ENCODE measurements around the gene PIGO.
A peak's percentile ranks its signal among the peaks of the same experiment; 100 is the strongest.

Gene PIGO

DNA sequence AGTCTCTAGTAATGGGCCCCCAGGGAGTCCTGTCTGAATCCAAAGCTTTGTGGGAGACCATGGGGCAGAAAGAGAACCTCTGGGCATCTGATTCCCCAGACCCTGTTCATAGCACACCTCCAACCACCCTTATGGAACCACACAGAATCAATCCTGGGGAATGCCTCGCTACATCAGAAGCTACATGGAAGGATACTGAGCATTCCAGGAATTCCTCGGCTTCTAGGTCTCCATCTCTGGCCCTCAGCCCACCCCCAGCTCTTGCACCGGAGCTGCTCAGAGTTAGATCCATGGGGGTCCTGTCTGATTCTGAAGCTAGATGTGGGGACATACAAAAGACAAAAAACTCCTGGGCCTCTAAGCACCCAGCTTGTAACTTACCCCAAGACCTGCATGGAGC is 52.3 kb downstream of the PIGO start:
- no peak for TF ChIP-seq ZNF70 (CRISPR knock-in tag; IDR thresholded peaks at IDR 0.05)
- TF ChIP-seq, protein P1, sequence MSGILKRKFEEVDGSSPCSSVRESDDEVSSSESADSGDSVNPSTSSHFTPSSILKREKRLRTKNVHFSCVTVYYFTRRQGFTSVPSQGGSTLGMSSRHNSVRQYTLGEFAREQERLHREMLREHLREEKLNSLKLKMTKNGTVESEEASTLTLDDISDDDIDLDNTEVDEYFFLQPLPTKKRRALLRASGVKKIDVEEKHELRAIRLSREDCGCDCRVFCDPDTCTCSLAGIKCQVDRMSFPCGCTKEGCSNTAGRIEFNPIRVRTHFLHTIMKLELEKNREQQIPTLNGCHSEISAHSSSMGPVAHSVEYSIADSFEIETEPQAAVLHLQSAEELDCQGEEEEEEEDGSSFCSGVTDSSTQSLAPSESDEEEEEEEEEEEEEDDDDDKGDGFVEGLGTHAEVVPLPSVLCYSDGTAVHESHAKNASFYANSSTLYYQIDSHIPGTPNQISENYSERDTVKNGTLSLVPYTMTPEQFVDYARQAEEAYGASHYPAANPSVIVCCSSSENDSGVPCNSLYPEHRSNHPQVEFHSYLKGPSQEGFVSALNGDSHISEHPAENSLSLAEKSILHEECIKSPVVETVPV (CRISPR knock-in tag; IDR thresholded peaks at IDR 0.05): no peak
- TF ChIP-seq ZNF8 (CRISPR knock-in tag; IDR thresholded peaks at IDR 0.05): no peak
- peak; percentile 18; the same call in 2 of the 3 replicates for ATAC-seq

DNA sequence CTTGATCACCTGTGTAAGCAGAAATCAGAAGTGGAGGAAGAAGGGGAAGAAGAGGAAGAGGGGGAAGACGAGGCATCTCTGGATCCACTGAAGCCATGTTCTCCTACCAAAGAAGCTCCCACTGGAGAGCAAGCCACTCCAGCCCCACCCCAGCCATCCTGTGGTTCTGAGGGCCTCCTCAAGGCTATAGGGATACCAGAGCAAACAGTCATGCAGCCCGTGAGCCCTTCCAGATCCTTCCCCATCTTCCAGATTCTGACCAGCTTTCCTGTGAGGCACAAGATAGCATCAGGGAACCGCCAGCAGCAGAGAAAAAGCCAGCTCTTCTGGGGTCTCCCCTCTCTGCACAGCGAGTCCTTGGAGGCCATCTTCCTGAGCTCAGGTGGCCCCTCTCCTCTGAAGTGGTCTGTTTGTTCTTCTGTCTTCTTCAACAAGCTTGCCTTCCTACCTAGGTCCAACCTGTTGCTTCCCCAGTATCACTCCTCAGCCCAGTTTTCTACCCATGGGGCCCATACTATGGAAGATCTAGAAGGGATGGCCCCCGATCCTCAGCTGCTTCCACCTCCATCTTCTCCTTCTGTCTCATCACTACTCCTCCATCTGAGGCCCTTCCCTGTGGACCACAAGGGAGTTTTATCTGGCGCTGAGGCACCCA is 53.4 kb downstream of the PIGO start:
- TF ChIP-seq TOX (CRISPR knock-in tag; IDR thresholded peaks at IDR 0.05; ENCODE audit: borderline replicate concordance) (no peak), ZNF8 (CRISPR knock-in tag; IDR thresholded peaks at IDR 0.05) (no peak), CSDC2 (CRISPR knock-in tag; IDR thresholded peaks at IDR 0.05) (no peak), ZNF70 (CRISPR knock-in tag; IDR thresholded peaks at IDR 0.05) (no peak), TCF4 (CRISPR knock-in tag; IDR thresholded peaks at IDR 0.05; ENCODE audit: borderline replicate concordance) (no peak), GLIS3 (CRISPR knock-in tag; IDR thresholded peaks at IDR 0.05) (no peak), PPARA (CRISPR knock-in tag; IDR thresholded peaks at IDR 0.05; ENCODE audit: borderline replicate concordance) (no peak), SNAI2 (CRISPR knock-in tag; IDR thresholded peaks at IDR 0.05) (no peak), ZC3H10 (CRISPR knock-in tag; IDR thresholded peaks at IDR 0.05) (no peak), RARB (CRISPR knock-in tag; IDR thresholded peaks at IDR 0.05) (no peak), ZNF565 (CRISPR knock-in tag; conservative IDR thresholded peaks at IDR 0.05; ENCODE audit: low read depth) (no peak), ISL1 (CRISPR knock-in tag; IDR thresholded peaks at IDR 0.05) (no peak), ZFP30 (CRISPR knock-in tag; IDR thresholded peaks at IDR 0.05) (no peak), ARNTL (CRISPR knock-in tag; IDR thresholded peaks at IDR 0.05; ENCODE audit: borderline replicate concordance, low read depth) (no peak), BACH2 (CRISPR knock-in tag; IDR thresholded peaks at IDR 0.05; ENCODE audit: borderline replicate concordance) (no peak)
- TF ChIP-seq, protein P2, sequence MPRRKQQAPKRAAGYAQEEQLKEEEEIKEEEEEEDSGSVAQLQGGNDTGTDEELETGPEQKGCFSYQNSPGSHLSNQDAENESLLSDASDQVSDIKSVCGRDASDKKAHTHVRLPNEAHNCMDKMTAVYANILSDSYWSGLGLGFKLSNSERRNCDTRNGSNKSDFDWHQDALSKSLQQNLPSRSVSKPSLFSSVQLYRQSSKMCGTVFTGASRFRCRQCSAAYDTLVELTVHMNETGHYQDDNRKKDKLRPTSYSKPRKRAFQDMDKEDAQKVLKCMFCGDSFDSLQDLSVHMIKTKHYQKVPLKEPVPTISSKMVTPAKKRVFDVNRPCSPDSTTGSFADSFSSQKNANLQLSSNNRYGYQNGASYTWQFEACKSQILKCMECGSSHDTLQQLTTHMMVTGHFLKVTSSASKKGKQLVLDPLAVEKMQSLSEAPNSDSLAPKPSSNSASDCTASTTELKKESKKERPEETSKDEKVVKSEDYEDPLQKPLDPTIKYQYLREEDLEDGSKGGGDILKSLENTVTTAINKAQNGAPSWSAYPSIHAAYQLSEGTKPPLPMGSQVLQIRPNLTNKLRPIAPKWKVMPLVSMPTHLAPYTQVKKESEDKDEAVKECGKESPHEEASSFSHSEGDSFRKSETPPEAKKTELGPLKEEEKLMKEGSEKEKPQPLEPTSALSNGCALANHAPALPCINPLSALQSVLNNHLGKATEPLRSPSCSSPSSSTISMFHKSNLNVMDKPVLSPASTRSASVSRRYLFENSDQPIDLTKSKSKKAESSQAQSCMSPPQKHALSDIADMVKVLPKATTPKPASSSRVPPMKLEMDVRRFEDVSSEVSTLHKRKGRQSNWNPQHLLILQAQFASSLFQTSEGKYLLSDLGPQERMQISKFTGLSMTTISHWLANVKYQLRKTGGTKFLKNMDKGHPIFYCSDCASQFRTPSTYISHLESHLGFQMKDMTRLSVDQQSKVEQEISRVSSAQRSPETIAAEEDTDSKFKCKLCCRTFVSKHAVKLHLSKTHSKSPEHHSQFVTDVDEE (CRISPR knock-in tag; IDR thresholded peaks at IDR 0.05): no peak
- TF ChIP-seq, protein P3, sequence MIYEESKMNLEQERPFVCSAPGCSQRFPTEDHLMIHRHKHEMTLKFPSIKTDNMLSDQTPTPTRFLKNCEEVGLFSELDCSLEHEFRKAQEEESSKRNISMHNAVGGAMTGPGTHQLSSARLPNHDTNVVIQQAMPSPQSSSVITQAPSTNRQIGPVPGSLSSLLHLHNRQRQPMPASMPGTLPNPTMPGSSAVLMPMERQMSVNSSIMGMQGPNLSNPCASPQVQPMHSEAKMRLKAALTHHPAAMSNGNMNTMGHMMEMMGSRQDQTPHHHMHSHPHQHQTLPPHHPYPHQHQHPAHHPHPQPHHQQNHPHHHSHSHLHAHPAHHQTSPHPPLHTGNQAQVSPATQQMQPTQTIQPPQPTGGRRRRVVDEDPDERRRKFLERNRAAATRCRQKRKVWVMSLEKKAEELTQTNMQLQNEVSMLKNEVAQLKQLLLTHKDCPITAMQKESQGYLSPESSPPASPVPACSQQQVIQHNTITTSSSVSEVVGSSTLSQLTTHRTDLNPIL (CRISPR knock-in tag; IDR thresholded peaks at IDR 0.05; ENCODE audit: low read depth): no peak
- TF ChIP-seq, protein P4, sequence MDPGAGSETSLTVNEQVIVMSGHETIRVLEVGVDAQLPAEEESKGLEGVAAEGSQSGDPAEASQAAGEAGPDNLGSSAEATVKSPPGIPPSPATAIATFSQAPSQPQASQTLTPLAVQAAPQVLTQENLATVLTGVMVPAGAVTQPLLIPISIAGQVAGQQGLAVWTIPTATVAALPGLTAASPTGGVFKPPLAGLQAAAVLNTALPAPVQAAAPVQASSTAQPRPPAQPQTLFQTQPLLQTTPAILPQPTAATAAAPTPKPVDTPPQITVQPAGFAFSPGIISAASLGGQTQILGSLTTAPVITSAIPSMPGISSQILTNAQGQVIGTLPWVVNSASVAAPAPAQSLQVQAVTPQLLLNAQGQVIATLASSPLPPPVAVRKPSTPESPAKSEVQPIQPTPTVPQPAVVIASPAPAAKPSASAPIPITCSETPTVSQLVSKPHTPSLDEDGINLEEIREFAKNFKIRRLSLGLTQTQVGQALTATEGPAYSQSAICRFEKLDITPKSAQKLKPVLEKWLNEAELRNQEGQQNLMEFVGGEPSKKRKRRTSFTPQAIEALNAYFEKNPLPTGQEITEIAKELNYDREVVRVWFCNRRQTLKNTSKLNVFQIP (CRISPR knock-in tag; IDR thresholded peaks at IDR 0.05; ENCODE audit: borderline replicate concordance, low read depth): no peak
- no peak for ATAC-seq

DNA sequence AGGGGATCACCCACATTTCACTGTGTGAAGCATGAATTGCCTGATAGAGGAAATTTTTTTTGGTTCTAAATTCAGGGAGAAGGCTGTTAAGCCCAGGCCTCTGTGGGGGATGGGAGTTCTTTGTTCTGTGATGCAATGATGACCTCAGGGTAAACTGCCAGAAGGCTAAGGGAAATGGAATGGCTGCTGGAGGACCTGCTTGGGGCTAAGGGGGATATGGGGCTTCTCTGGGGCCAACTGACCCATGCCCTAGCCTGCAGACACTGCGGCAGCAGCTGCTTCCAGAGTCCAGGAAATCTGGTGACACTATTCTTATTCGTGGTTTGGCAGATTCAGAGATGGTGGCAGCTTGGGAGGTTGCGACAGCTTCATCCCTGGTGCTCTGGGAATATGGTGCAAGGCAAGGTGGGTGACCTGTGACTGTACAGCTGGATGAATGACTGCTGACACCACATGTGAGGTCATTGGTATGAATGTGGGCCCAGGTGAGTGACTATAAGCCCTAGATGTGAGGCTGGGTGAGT is 54.2 kb downstream of the PIGO start:
- no peak for ATAC-seq

More for the DNA sequence above, 54.2 kb downstream of the PIGO start:
- TF ChIP-seq ZC3H10 (CRISPR knock-in tag; IDR thresholded peaks at IDR 0.05) (no peak), ZFP30 (CRISPR knock-in tag; IDR thresholded peaks at IDR 0.05) (no peak), ARNTL (CRISPR knock-in tag; IDR thresholded peaks at IDR 0.05; ENCODE audit: borderline replicate concordance, low read depth) (no peak), TCF4 (CRISPR knock-in tag; IDR thresholded peaks at IDR 0.05; ENCODE audit: borderline replicate concordance) (no peak)
- TF ChIP-seq, protein P4 (CRISPR knock-in tag; IDR thresholded peaks at IDR 0.05; ENCODE audit: borderline replicate concordance, low read depth): no peak
- TF ChIP-seq, protein P5, sequence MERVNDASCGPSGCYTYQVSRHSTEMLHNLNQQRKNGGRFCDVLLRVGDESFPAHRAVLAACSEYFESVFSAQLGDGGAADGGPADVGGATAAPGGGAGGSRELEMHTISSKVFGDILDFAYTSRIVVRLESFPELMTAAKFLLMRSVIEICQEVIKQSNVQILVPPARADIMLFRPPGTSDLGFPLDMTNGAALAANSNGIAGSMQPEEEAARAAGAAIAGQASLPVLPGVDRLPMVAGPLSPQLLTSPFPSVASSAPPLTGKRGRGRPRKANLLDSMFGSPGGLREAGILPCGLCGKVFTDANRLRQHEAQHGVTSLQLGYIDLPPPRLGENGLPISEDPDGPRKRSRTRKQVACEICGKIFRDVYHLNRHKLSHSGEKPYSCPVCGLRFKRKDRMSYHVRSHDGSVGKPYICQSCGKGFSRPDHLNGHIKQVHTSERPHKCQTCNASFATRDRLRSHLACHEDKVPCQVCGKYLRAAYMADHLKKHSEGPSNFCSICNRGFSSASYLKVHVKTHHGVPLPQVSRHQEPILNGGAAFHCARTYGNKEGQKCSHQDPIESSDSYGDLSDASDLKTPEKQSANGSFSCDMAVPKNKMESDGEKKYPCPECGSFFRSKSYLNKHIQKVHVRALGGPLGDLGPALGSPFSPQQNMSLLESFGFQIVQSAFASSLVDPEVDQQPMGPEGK (CRISPR knock-in tag; IDR thresholded peaks at IDR 0.05; ENCODE audit: borderline replicate concordance): no peak
